Stimulated activated CD4-positive, alpha-beta T cell treated with anti-CD3 and anti-CD28 coated beads, Interleukin-15, amount 100 ng/mL, for 1 hour (primary cell): ENCODE results near the gene TBC1D20.

Source experiments
- DNase-seq, 2 donors: peaks; one replicate each; pipeline ENCODE4 v3.0.0-alpha.2; 2020; ENCODE audit warnings: low read depth in 1 of 2, low spot score in 1 of 2

TBC1D20 gene

DNA sequence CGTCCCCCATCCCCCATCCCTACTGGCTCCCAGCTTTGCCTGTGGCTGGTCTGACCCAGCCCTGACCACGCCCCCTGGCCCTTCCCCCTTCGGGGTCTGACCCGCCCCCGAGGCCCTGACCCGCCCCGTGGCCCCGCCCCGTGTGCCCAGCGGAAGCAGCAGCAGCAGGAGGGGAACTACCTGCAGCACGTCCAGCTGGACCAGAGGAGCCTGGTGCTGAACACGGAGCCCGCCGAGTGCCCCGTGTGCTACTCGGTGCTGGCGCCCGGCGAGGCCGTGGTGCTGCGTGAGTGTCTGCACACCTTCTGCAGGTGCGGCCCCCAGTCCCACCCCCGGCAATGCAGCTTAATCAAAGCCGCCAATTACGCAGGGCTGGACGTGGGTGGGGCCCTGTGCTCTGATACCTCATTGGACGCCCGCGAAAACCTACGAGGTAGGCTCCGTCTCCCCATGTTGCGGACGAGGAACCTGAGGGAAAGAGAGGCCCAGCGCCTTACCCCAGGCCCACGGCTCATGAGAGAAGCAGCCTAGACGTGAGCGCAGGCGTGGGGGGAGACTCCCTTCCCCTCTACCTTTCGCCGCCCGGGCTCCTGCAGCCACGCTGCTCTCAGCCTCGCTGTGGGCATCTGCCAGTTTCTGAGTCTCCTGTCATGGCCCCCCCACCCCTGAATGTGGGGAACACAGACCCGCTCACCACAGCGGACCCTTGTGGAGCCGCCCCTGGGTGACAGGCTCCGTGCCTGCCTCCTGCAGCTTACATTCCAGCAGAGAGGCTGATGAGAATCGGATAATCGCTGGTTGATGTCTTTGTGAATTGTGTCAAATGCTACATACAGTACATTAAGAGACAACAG lies 41.4 kb downstream of the TBC1D20 start:
- DNase-seq = no peak

DNA sequence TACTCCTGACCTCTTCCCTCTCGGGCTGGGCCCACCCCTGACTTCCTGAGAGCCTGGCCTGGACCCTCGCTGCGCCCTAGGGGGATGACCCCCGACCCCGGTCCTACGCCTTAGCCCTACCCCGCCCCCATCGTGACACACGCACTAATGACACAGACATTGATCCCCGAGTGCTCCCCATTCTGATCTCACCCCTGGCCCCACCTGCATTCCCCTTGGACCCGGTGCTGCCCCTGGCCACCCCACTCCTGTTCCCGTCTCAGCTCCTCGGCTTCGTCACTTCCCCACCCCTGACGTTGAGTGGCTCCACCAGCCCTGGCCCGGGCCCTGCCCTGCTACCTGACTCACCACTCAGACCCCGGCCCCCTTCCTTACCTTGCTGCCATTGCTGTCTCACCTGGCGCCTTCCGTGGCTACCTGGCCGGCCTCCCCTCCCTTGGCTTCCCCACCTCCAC lies 42.1 kb downstream of the TBC1D20 start:
- no peak for DNase-seq

DNA sequence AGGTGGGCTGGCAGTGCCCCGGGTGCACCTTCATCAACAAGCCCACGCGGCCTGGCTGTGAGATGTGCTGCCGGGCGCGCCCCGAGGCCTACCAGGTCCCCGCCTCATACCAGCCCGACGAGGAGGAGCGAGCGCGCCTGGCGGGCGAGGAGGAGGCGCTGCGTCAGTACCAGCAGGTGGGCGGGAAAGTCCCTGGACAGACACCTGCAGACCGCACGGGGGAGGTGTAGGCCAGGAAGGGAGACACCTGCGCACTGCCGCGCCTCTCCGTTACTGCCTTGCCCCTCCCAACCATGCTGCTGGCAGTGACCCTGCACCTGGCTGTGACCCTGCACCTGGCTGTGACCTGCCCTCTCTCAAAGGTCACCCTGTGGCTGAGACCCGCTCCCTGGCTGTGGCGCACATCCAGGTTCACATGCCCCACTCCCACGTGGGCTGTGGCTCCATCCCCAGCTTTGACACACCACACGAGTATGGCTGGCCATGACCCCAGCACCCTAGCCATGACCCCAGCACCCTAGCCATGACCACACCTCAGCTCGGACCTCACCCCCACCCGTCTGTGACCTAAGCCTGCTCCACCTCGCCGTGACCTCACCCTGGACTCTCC lies 42.7 kb downstream of the TBC1D20 start:
- no peak for DNase-seq

DNA sequence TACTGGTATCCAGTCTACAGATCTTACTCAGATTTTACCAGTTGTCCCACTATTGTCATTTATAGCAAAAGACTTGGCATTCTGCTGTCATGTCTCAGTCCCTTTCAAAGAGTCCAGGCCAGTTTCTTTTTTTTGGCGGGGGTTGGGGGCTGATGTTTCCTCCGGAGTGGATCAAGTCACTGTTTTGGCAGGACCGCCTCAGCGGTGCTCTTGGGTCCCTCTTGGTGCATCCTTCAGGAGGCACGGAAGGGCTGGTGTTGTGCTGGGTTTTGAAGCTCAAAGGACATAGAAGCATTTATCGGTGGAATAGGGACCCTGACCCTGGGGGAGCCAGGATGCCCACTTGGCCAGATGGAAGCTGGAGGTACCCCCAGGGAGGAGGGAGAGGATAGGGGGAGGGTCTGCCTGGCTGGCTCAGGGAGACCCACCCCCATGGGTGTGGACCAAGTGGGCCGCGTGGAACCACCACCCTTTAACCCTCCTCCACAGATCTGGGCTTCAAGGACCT lies 43.4 kb downstream of the TBC1D20 start:
- no peak for DNase-seq

DNA sequence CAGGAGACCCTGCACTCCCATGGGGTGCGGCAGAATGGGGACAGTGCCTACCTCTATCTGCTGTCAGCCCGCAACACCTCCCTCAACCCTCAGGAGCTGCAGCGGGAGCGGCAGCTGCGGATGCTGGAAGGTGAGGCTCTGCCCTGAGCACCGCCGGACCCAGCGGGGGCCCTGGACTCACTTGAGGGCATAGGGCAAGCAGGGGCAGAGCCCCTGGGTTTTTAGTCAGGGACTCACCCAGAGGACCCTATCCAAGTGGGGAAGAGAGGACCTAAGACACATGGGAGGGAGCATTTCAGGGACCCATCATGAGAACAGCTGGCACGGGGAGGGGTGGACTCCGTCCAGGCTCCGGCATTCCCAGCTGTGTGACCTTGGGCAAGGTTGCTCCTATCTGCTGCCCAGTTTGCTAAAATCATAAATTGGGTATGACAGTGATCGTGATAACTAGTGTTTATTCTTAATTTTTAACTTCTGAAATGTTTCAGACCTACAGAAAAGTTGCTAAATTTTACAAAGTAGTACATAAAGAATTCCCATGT lies 44.5 kb downstream of the TBC1D20 start:
- no peak for DNase-seq

DNA sequence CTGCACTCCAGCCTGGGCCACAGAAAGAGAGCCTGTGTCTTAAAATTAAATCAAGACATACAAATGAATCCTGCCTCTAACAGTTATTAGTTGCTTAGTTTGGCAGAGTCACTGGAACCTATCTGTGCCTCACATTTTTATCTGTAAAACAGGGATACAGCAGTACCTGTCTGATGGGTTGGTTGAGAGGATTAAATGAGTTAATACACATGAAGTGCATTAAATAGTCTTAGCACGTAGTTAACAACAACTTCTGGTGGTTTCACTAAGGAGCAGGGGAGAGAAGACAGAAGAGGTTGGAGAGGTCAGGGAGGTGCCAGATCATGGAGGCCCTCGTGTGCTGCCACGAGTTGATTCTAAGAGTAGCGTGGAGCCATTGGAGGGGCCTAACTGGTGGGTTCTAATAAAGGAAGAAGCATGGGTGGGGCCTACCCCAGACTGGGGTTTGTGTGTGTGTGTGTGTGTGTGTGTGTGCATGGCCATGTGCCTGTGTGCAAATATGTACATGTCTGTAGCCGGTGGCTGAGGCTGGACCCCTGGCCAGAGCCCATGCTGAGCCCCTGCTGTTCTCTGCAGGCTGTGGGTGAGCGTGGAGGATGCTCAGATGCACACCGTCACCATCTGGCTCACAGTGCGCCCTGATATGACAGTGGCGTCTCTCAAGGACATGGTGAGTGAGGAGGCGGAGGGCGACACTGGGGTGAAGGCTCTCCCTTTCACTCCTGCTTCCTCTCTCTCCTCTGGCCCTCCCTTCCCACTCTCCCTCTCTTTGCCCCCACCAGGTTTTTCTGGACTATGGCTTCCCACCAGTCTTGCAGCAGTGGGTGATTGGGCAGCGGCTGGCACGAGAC lies 45.2 kb downstream of the TBC1D20 start:
- no peak for DNase-seq

DNA sequence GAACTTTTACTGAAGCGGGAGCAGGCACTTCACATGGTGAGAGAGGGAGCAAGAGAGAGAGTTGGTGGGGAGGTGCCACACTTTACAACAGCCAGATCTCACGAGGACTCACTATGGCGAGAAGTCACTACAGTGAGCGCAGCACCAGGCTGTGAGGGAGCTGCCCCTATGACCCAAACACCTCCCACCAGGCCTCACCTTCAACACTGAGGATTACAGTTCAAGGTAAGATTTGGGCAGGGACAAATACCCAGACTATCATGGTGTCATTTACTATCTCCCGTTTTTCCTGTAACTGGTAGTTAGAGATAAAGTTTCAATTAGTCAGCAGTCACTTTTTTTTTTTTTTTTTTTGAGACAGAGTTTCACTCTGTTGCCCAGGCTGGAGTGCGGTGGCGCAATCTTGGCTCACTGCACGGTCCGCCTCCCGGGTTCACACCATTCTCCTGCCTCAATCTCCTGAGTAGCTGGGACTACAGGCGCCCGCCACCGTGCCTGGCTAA lies 46.5 kb downstream of the TBC1D20 start:
- no peak for DNase-seq

DNA sequence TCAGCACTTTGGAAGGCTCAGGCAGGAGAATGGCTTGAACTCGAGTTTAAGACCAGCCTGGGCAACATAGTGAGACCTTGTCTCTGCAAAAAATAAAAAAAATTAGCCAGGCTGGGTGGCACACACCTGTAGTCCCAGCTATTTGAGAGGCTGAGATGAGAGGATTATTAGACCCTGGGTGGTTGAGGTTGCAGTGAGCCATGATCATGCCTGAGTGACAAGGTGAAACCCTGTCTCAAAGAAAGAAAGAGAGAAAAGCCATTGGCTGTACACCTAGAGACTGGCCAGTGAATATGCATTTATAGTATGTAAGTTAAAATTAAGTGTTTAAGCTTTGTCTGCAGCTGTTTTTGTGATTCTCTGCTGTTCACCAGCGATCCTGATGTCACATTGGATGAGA lies 48.2 kb downstream of the TBC1D20 start:
- no peak for DNase-seq

DNA sequence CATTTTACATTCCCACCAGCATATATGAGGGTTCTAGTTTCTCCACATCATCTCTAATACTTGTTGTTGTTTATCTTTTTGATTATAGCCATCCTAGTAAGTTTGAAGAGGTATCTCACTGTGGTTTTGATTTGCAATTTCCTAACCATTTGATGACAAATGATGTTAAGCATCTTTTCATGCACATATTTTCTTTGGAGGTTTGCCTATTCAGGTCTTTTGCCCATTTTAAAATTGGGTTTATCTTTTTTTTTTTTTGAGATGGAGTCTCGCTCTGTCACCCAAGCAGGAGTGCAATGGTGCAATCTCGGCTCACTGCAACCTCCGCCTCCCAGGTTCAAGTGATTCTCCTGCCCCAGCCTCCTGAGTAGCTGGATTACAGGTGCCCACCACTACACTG lies 50.3 kb downstream of the TBC1D20 start:
- no peak for DNase-seq

DNA sequence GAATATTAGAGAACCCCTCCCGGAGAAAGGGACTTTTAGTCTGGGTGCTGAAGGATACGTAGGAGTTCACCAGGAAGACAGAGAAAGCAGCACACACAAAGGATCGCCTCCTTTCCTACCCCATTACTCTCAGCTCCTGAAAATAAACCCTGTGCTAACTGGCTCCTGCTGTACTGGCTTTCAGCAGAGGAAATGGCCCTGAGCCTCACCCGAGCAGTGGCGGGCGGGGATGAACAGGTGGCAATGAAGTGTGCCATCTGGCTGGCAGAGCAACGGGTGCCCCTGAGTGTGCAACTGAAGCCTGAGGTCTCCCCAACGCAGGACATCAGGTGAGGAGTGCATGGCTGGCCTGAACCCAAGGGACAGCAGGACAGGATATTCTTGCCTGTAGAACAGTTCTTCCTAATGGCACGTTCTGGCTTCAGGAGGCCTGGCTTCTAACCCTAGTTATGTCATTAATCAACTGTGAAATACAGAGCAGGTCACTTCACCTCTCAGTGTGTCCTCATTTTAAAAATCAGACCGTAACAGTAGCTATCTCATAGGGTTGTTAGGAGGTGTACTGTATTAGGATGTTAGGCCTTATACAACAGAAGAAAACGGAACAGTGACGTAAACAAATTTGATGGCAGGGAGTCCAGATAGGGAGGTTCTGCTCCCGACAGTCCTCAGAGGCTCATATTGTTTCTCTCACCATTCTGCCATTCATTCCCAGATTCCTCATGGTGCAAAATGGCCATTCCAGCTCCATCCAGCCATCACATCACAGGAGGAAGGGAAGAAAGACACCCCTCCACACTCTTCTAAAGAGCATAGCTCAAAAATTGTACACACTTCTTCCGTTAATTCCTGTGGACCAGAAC lies 52.4 kb downstream of the TBC1D20 start:
- no peak for DNase-seq

DNA sequence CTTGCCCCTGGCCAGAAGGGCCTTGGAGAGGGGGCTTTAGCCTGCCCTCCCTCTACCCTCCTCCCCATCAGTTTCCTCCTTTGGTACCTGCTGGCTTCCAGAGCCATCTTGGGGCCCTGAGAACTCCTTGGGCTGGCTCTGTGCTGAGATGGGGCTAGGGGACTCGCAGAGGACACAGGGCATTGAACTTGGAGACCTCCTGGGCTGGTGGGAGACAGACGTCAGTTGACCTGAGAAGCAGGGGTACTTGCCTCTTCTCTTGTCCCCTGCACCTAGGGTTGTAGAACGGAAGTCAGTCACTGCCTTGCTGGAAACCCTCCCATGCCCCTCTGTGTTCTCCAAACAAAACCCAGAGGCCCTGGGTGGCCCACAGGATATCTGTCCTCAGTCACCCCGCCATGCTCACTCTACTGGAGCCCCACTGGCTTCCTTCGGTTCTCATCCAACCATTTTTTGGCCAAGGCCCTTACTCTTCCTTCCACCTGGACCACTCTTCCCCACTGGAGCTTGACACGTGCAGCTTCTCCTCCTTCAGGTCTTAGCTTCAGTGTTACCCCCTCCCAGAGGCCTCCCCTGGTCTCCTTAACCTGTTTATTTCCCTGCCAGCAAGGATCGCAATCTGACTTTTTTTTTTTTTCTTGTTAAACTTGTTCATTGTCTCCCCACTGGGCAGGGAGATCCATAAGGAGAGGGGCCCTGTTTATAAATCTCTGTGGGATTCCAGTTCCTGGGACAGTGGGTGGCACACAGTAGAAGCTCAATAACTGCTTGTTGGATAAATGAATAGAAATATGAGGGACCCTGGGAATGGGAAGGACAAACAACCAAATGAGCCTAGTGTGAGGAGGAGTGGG lies 53.3 kb downstream of the TBC1D20 start:
- DNase-seq = no peak

DNA sequence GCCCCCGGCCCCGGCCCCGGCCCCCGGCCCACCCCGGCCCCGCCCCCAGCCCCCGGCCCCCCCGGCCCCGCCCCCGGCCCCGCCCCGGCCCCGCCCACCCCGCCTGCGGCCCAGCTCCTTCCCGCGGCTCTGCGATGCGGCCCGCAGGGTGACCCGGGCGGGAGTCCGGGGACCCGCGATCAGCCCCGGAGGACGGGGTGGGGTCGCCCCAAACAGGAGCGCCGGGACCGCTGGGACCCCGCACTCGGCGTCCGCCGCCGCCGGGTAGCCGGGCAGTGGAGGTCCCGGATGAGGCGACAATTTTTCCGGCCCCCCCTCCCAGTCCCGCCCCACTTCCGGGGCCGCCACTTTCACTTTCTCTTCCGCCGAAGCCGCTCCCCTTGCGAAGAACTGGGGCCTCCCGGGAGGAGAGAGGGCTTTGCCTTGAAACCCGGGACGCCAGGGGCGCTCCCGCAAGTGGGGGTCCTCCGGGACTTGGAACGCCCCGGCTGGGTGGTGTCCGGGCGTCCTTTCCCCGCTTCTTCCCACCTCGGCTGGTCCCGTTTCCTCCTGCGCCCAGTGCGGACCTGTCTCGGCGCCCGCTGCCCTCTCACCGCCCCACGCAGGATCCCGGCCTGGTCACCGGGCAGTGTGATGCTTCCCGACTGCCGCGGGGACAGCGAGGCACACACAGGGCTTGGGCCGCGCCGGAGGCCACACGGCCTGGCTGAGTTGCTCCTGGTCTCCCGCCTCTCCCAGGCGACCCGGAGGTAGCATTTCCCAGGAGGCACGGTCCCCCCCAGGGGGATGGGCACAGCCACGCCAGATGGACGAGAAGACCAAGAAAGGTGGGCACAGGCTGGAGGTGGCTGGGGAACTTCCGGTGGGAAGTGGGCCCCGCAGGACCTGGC lies 54.1 kb downstream of the TBC1D20 start, which contains the start of gene RBCK1:
RBCK1 (plus strand) TSS at position 347 of the 890 bp plus-strand sequence; CDS start at position 806, 459 bp downstream.
- DNase-seq = peak; percentile 81 to 82

DNA sequence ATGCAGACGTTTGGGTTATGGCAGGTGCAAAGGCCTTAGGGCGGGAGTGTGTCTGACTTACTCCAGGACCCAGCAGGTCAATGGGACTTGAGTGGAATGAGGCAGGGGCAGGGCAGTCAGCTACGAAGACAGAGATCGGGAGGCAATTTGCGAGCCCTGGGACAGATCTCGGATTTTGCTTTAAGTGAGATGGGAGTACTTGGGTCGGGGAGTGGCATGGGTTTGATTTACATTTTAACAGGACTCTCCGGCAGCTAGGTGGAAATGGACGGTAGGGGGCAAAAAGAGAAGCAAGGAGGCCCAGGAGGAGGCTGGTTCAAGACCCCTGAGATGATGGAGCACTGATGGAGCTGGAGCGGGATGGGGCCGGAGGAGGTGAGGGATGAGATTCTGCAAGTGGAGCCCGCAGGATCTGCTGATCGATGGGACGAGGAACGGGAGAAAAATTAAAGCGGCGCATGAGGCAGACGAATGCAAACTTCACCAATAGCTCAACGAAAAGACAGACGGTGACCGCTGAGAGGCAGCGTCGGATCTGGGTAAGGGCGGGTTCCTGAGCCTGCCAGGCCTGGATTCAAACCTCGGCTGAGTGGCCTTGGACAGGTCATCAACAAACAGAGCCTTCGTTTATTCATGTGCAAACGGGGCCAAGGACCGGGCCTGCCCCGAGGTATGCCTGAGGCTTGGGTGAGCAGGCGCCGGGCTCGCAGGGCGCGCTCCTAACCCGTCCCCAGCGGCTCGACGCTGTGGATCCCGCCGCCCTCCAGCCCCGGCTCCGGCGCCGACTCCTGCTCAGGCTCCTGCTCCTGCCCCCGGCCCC lies 55.0 kb downstream of the TBC1D20 start:
- peak in 1 of 2 donors; percentile 47 for DNase-seq

DNA sequence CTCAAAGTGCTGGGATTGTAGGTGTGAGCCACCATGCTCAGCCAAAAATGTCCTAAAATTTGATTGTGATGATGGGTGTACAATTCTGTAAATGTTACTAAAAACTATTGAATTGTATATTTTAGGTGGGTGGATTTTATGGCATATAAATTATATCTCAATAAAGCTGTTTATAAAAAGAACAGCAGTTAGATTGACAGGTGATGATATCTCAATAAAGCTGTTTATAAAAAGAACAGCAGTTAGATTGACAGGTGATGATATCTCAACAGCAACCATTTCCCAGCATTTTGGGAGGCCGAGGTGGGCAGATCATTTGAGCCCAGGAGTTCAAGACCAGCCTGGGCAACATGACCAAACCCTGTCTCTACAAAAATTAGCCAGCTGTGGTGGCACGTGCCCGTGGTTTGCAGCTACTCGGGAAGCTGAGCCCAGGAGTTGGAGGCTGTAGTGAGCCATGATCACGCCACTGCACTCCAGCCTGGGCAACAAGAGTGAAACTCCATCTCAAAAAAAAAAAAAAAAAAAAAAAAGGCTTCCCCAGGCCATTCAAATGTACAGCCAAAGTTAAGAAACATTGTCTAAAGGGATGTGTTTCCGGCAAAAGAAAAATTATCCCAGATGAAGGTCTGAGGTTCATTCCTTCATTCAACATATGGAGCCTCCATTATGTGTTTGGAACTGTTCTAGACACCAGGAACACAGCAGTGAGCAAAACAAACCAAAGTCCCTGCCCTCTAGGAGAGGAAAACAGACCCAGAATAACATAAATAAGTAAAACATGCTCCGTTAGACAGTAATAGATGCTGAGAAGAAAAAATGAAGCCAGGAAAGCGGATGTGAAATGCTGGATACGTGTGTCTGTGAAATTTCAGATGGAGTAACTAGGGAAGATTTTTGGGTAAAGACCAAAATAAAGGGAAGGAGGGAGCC lies 55.9 kb downstream of the TBC1D20 start:
- DNase-seq = no peak

DNA sequence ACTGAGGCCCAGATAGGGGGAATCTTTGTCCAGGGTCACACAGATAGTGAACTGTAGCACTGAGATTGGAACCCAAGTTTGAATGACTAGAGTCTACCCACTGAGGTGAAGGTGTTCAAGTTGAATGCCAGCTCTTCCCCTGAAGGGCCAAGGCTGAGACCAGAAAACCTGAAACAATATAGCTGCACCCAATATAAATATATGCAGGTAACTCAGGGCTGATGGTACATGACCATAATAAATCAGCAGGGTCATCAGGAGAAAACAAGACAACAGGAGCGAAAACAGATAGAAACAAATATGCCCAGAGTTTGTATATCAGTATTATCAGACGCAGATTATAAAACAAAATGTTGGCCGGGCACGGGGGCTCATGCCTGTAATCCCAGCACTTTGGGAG lies 58.2 kb downstream of the TBC1D20 start:
- DNase-seq = no peak

DNA sequence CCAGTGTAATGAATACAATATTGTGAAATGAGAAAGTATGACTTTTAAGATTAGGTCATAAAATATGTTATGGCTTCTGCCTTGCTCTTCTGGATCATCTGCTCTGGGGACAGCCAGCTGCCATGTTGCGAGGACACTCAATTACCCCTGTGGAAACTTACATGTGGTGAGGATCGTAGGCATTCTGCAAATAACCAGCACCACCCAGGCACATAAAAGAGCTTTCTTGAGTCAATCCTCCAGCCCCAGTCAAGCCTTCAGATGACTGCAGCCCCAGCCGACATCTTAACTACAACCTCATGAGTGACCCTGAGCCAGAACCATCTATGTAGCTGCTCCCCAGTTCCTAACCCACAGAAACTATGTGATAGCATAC lies 58.8 kb downstream of the TBC1D20 start:
- no peak for DNase-seq
